SJSA1 (cell line): ENCODE data around the gene TSHZ2. TPM values are rescaled to one million over a fixed set of nuclear protein-coding genes. Genes with fewer than 3 reads are reported as not detected.
"Not testable (repeated sequence)": the region's sequence is repeated elsewhere in the genome, so short reads cannot be mapped to it uniquely, and the experiment has no call there.

ENCODE experiments used
- DNase-seq, 2 experiments: peaks; one replicate each; pipeline ENCODE4 v3.0.0-alpha.2; 2015 to 2020; ENCODE audit warnings: low spot score in 2 of 2, low read depth in 1 of 2
- H3K27ac ChIP-seq: fragments of 250-450 bp; sonication (Bioruptor Pico); 2 replicates; pipeline ENCODE4 v1.5.1; 2020; ENCODE audit warnings: mild to moderate bottlenecking, moderate library complexity
- H3K27me3 ChIP-seq: fragments of 250-450 bp; sonication (Bioruptor Pico); replicated peaks from 2 replicates; pipeline ENCODE4 v1.5.1; 2020; ENCODE audit warnings: mild to moderate bottlenecking, moderate library complexity
- H3K36me3 ChIP-seq: fragments of 250-450 bp; sonication (Bioruptor Pico); 2 replicates; pipeline ENCODE4 v1.5.1; 2020; ENCODE audit warnings: mild to moderate bottlenecking
- H3K4me1 ChIP-seq: fragments of 250-450 bp; sonication (Bioruptor Pico); replicated peaks from 2 replicates; pipeline ENCODE4 v1.6.1; 2021; ENCODE audit warnings: mild to moderate bottlenecking
- H3K4me3 ChIP-seq: fragments of 250-450 bp; sonication (Bioruptor Pico); 2 replicates; pipeline ENCODE4 v1.5.1; 2020; ENCODE audit warnings: mild to moderate bottlenecking
- H3K9me3 ChIP-seq: fragments of 250-450 bp; sonication (Bioruptor Pico); replicated peaks from 2 replicates; pipeline ENCODE4 v1.5.1; 2020; ENCODE audit warnings: mild to moderate bottlenecking
- total RNA-seq: library from RNA; depleted of rRNA; stranded (reverse); fragments of >200 nt; shearing (Covaris generic); gene quantifications from 2 replicates; pipeline ENCODE4 v1.2.3, GENCODE V29; 2014

The TSHZ2 gene
- total RNA-seq, 1 experiment from 2014 or later: not detected

GRCh38 chr20:53087037-53087777 lies 115.0 kb downstream of the TSHZ2 start:
- no peaks in the 10 kb centered on the region for H3K9me3 ChIP-seq
- H3K27ac ChIP-seq: no peak overlapping the region
- peaks cover 5% of the 10 kb centered on the region for H3K4me1 ChIP-seq
- no peak for DNase-seq
- H3K36me3 ChIP-seq: no peaks in the 10 kb centered on the region
- H3K4me3 ChIP-seq: no peak overlapping the region
- no peaks in the 10 kb centered on the region for H3K27me3 ChIP-seq

GRCh38 chr20:53088786-53089185 lies 116.6 kb downstream of the TSHZ2 start:
- DNase-seq: no peak
- H3K27ac ChIP-seq: no peak overlapping the region
- no peaks in the 10 kb centered on the region for H3K9me3 ChIP-seq
- 0 out of 2 replicates have a peak, but pooled peaks cover 2% of the 10 kb centered on the region for H3K27me3 ChIP-seq
- no peaks in the 10 kb centered on the region for H3K36me3 ChIP-seq
- no peak overlapping the region for H3K4me3 ChIP-seq
- H3K4me1 ChIP-seq: no peaks in the 10 kb centered on the region

- not testable (repeated sequence) for H3K4me3 ChIP-seq, H3K36me3 ChIP-seq, H3K27ac ChIP-seq, H3K4me1 ChIP-seq, DNase-seq, H3K27me3 ChIP-seq, H3K9me3 ChIP-seq
Observed at GRCh38 chr20:53089851-53090250, 117.7 kb downstream of the TSHZ2 start.

GRCh38 chr20:53091789-53092188 lies 119.6 kb downstream of the TSHZ2 start:
- Histone ChIP-seq H3K4me1 (no peaks in the 10 kb centered on the region), H3K36me3 (no peaks in the 10 kb centered on the region), H3K9me3 (no peaks in the 10 kb centered on the region), H3K27ac (no peak overlapping the region), H3K27me3 (0 out of 2 replicates have a peak, but pooled peaks cover 2% of the 10 kb centered on the region), H3K4me3 (no peak overlapping the region)
- DNase-seq: no peak

- H3K9me3 ChIP-seq: no peaks in the 10 kb centered on the region
- no peaks in the 10 kb centered on the region for H3K4me1 ChIP-seq
- H3K4me3 ChIP-seq: no peak overlapping the region
- 0 out of 2 replicates have a peak, but pooled peaks cover 2% of the 10 kb centered on the region for H3K27me3 ChIP-seq
- no peak for DNase-seq
- no peak overlapping the region for H3K27ac ChIP-seq
- H3K36me3 ChIP-seq: no peaks in the 10 kb centered on the region
Observed at GRCh38 chr20:53092772-53093300, 120.7 kb downstream of the TSHZ2 start.

GRCh38 chr20:53097371-53097770 lies 125.2 kb downstream of the TSHZ2 start:
- Histone ChIP-seq H3K4me3 (no peak overlapping the region), H3K27me3 (0 out of 2 replicates have a peak, but pooled peaks cover 1% of the 10 kb centered on the region), H3K36me3 (no peaks in the 10 kb centered on the region), H3K9me3 (no peaks in the 10 kb centered on the region), H3K27ac (no peak overlapping the region), H3K4me1 (no peaks in the 10 kb centered on the region)
- DNase-seq: no peak

GRCh38 chr20:53097791-53098190 lies 125.6 kb downstream of the TSHZ2 start:
- Histone ChIP-seq H3K9me3 (no peaks in the 10 kb centered on the region), H3K4me1 (no peaks in the 10 kb centered on the region), H3K27ac (no peak overlapping the region), H3K27me3 (no peaks in the 10 kb centered on the region), H3K4me3 (no peak overlapping the region), H3K36me3 (no peaks in the 10 kb centered on the region)
- DNase-seq: no peak

- Histone ChIP-seq H3K4me1 (no peaks in the 10 kb centered on the region), H3K27me3 (no peaks in the 10 kb centered on the region), H3K9me3 (no peaks in the 10 kb centered on the region), H3K36me3 (no peaks in the 10 kb centered on the region), H3K4me3 (no peak overlapping the region), H3K27ac (no peak overlapping the region)
- no peak for DNase-seq
Observed at GRCh38 chr20:53098621-53099020, 126.5 kb downstream of the TSHZ2 start.

GRCh38 chr20:53099856-53100255 lies 127.7 kb downstream of the TSHZ2 start:
- no peak for DNase-seq
- Histone ChIP-seq H3K36me3 (no peaks in the 10 kb centered on the region), H3K9me3 (no peaks in the 10 kb centered on the region), H3K27ac (no peak overlapping the region), H3K27me3 (no peaks in the 10 kb centered on the region), H3K4me3 (no peak overlapping the region), H3K4me1 (no peaks in the 10 kb centered on the region)

- Histone ChIP-seq H3K27me3 (no peaks in the 10 kb centered on the region), H3K4me3 (no peak overlapping the region), H3K4me1 (no peaks in the 10 kb centered on the region), H3K36me3 (no peaks in the 10 kb centered on the region), H3K9me3 (no peaks in the 10 kb centered on the region), H3K27ac (no peak overlapping the region)
- no peak for DNase-seq
Observed at GRCh38 chr20:53100476-53100911, 128.3 kb downstream of the TSHZ2 start.

GRCh38 chr20:53101992-53102760 lies 130.0 kb downstream of the TSHZ2 start:
- Histone ChIP-seq H3K4me3 (no peak overlapping the region), H3K4me1 (no peaks in the 10 kb centered on the region)

GRCh38 chr20:53103124-53103523 lies 131.0 kb downstream of the TSHZ2 start:
- Histone ChIP-seq H3K36me3 (no peaks in the 10 kb centered on the region), H3K4me1 (no peaks in the 10 kb centered on the region), H3K9me3 (no peaks in the 10 kb centered on the region), H3K27me3 (no peaks in the 10 kb centered on the region), H3K4me3 (no peak overlapping the region), H3K27ac (no peak overlapping the region)
- DNase-seq: no peak

More at GRCh38 chr20:53101992-53102760, 130.0 kb downstream of the TSHZ2 start:
- Histone ChIP-seq H3K27ac (no peak overlapping the region), H3K9me3 (no peaks in the 10 kb centered on the region), H3K27me3 (no peaks in the 10 kb centered on the region), H3K36me3 (no peaks in the 10 kb centered on the region)
- DNase-seq: no peak

GRCh38 chr20:53104884-53105283 lies 132.7 kb downstream of the TSHZ2 start:
- no peak for DNase-seq
- no peaks in the 10 kb centered on the region for H3K4me1 ChIP-seq
- H3K4me3 ChIP-seq: no peak overlapping the region
- H3K9me3 ChIP-seq: no peaks in the 10 kb centered on the region
- no peak overlapping the region for H3K27ac ChIP-seq
- H3K27me3 ChIP-seq: no peaks in the 10 kb centered on the region
- no peaks in the 10 kb centered on the region for H3K36me3 ChIP-seq

GRCh38 chr20:53116733-53117132 lies 144.6 kb downstream of the TSHZ2 start:
- H3K4me1 ChIP-seq: no peaks in the 10 kb centered on the region

More at GRCh38 chr20:53116733-53117132, 144.6 kb downstream of the TSHZ2 start:
- no peaks in the 10 kb centered on the region for H3K36me3 ChIP-seq
- no peak overlapping the region for H3K27ac ChIP-seq
- H3K27me3 ChIP-seq: no peaks in the 10 kb centered on the region
- DNase-seq: no peak
- H3K9me3 ChIP-seq: no peaks in the 10 kb centered on the region
- H3K4me3 ChIP-seq: no peak overlapping the region
